ENCODE results near the gene OXER1.

DNA sequence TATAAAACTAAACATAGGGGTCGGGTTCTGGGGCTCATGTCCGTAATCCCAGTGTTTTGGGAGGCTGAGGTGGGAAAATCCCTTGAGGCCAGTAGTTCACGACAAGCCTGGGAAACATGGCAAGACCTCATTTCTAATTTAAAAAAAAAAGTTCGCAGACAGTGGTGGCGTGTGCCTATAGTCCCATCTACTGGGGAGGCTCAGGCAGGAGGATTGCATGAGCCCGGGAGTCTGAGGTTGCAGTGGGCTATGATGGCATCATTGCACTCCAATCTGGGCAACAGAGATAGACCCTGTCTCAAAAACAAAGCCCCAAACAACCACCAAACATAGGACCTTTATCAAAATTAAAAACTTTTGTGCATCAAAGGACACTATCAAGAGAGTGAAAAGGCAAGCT, 38.2 kb upstream of the OXER1 start:
- TF ChIP-seq, protein P1, sequence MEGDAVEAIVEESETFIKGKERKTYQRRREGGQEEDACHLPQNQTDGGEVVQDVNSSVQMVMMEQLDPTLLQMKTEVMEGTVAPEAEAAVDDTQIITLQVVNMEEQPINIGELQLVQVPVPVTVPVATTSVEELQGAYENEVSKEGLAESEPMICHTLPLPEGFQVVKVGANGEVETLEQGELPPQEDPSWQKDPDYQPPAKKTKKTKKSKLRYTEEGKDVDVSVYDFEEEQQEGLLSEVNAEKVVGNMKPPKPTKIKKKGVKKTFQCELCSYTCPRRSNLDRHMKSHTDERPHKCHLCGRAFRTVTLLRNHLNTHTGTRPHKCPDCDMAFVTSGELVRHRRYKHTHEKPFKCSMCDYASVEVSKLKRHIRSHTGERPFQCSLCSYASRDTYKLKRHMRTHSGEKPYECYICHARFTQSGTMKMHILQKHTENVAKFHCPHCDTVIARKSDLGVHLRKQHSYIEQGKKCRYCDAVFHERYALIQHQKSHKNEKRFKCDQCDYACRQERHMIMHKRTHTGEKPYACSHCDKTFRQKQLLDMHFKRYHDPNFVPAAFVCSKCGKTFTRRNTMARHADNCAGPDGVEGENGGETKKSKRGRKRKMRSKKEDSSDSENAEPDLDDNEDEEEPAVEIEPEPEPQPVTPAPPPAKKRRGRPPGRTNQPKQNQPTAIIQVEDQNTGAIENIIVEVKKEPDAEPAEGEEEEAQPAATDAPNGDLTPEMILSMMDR (IDR thresholded peaks at IDR 0.05; ENCODE audit: low read depth, low read length, missing input control) = no peak
- TF ChIP-seq YY1 (IDR thresholded peaks at IDR 0.05) (no peak), REST (IDR thresholded peaks at IDR 0.05) (no peak), RAD21 (IDR thresholded peaks at IDR 0.05) (no peak), GABPA (IDR thresholded peaks at IDR 0.05 in 1 of 2, conservative IDR thresholded peaks at IDR 0.05 in 1 of 2) (no peak), RXRA (IDR thresholded peaks at IDR 0.05) (no peak), TAF1 (conservative IDR thresholded peaks at IDR 0.05) (no peak)

Measured in liver (tissue), 3 donors.